Measurements from ENCODE around the gene PCDHGA2. TPM values are rescaled to one million over a fixed set of nuclear protein-coding genes. Genes with fewer than 3 reads are reported as not detected.
"Not testable (repeated sequence)": the region's sequence is repeated elsewhere in the genome, so short reads cannot be mapped to it uniquely, and the experiment has no call there.

Gene PCDHGA2
- total RNA-seq, 1 donor from 2014 or later: 1.1 TPM

DNA sequence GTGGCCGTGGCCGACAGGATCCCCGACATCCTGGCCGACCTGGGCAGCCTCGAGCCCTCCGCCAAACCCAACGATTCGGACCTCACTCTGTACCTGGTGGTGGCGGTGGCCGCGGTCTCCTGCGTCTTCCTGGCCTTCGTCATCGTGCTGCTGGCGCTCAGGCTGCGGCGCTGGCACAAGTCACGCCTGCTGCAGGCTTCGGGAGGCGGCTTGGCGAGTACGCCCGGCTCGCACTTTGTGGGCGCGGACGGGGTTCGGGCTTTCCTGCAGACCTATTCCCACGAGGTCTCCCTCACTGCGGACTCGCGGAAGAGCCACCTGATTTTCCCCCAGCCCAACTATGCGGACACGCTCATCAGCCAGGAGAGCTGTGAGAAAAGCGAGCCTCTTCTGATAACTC, 7.5 kb downstream of the PCDHGA2 start:
- not testable (repeated sequence) for DNase-seq (ENCODE audit: low read depth)

DNA sequence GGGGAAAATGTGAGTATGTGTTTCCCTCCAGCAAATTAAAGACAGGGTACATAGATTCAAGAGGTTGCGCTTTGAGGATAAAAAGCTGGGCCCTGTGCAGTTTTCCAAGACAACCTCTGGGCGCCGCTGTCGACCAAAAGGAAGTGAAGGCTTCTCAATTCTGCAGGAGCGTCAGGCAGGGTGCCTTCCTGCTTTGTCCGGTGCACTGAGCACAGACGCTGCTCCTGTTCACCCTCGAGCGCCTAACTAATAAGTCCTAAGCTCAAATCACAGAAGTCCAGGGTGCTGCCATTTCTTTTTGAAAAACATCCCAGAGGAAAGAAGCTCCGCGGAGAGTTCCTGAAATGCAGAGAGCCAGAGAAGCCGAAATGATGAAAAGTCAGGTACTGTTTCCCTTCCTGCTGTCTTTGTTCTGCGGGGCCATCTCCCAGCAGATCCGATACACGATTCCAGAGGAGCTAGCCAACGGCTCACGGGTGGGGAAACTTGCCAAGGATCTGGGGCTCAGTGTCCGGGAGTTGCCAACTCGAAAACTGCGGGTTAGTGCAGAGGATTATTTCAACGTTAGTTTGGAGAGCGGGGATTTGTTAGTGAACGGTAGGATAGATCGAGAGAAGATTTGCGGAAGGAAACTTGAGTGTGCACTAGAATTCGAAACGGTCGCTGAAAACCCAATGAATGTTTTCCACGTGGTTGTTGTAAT, 11.5 kb downstream of the PCDHGA2 start, which contains the start of gene PCDHGB1:
TSS of gene PCDHGB1 (plus strand) at position 183 of the 703 bp plus-strand sequence. CDS start at position 345, 162 bp downstream.
- DNase-seq (ENCODE audit: low read depth): peak; percentile 72

DNA sequence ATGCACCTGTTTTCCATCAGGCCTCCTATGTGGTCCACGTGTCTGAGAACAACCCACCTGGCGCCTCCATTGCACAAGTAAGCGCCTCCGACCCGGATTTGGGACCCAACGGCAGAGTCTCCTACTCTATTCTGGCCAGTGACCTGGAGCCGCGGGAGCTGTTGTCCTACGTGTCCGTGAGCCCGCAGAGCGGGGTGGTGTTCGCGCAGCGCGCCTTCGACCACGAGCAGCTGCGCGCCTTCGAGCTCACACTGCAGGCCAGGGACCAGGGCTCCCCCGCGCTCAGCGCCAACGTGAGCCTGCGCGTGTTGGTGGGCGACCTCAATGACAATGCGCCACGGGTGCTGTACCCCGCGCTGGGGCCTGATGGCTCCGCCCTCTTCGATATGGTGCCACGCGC, 13.0 kb downstream of the PCDHGA2 start:
- DNase-seq (ENCODE audit: low read depth): no peak

DNA sequence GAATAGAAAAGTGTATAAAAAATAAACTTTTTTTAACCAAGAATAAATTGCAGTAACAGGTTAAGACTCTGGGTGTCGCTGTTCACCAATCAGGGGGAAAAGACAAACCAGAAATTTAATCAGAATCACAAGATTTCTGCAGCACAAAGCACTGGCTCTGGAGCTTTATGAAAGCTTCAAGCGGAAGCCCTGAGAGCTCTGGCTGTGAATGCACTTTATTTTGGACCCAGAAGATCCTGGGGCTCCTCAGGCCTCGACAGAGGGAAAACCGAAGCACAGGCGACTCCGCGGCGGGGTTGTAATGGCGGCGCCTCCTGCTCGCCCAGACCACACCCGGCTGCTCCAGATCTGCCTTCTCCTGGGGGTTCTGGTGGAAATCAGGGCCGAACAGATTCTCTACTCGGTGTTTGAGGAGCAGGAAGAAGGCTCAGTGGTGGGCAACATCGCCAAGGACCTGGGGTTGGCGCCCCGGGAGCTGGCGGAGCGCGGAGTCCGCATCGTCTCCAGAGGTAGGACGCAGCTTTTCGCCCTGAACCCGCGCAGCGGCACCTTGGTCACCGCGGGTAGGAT, 16.4 kb downstream of the PCDHGA2 start, which contains the start of gene PCDHGA4:
TSS of gene PCDHGA4 (plus strand) at position 122 of the 570 bp plus-strand sequence. CDS start at position 209, 87 bp downstream.
- DNase-seq (ENCODE audit: low read depth): no peak

DNA sequence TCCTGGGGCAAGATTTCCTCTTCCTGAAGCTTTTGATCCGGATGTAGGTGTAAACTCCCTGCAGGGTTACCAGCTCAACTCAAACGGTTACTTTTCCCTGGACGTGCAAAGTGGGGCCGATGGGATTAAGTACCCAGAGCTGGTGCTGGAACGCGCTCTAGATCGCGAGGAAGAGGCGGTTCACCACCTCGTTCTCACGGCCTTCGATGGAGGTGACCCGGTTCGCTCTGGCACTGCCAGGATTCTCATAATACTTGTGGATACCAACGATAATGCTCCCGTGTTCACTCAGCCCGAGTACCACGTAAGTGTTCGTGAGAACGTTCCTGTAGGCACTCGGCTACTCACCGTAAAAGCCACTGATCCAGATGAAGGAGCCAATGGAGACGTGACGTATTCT, 17.1 kb downstream of the PCDHGA2 start:
- DNase-seq (ENCODE audit: low read depth): no peak

DNA sequence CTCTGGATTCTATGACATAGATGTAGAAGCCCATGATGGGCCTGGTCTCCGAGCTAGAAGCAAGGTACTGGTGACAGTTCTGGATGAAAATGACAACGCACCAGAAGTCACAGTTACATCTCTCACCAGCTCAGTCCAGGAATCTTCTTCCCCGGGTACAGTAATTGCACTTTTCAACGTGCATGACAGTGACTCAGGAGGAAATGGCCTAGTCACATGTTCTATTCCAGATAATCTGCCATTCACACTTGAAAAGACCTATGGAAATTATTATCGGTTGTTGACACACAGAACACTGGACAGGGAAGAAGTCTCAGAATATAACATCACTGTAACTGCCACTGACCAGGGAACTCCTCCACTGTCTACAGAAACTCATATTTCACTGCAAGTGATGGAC, 17.6 kb downstream of the PCDHGA2 start:
- DNase-seq (ENCODE audit: low read depth): no peak

DNA sequence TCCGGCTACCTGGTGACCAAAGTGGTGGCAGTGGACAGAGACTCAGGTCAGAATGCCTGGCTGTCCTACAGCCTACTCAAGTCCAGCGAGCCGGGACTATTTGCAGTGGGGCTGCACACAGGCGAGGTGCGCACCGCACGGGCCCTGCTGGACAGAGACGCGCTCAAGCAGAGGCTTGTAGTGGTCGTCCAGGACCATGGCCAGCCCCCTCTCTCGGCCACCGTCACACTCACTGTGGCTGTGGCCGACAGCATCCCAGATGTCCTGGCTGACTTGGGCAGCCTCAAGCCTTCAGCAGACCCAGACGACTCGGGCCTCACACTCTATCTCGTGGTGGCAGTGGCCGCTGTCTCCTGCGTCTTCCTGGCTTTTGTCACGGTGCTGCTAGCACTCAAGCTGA, 18.4 kb downstream of the PCDHGA2 start:
- no peak for DNase-seq (ENCODE audit: low read depth)

DNA sequence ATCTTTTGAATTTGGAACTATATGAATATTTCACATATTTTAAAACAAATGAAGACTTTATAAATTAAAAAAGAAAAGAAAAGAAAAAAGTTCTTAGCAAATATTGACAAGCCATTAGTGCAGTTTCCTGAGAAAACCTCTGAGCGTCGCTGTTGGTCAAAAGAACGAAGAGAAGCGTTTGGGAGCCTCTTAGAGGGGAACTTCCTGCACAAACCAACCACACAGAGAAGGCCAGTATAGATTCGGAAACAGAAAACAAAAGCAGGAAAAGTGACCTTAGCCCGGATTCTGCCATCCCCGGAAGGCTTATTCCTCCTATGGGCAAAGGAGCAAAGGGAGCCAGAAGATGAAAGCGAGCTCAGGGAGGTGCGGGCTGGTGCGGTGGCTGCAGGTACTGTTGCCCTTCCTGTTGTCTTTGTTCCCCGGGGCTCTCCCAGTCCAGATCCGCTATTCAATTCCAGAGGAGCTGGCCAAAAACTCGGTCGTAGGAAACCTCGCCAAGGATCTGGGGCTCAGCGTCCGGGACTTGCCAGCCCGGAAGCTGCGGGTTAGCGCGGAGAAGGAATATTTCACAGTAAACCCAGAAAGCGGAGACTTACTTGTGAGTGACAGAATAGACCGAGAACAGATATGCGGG, 21.3 kb downstream of the PCDHGA2 start, which contains the start of gene PCDHGB2:
TSS of gene PCDHGB2 (plus strand) at position 205 of the 637 bp plus-strand sequence. CDS start at position 347, 142 bp downstream.
- peak; percentile 72 for DNase-seq (ENCODE audit: low read depth)

DNA sequence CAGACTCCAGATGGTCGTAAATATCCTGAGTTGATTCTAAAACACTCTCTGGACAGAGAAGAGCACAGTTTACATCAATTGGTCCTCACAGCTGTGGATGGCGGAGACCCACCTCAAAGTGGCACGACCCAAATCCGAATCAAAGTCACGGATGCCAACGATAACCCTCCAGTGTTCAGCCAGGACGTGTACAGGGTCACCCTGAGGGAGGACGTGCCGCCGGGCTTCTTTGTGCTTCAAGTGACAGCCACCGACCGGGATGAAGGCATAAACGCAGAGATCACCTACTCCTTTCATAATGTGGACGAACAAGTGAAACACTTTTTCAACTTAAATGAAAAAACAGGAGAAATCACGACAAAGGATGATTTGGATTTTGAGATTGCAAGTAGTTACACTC, 22.1 kb downstream of the PCDHGA2 start:
- no peak for DNase-seq (ENCODE audit: low read depth)

DNA sequence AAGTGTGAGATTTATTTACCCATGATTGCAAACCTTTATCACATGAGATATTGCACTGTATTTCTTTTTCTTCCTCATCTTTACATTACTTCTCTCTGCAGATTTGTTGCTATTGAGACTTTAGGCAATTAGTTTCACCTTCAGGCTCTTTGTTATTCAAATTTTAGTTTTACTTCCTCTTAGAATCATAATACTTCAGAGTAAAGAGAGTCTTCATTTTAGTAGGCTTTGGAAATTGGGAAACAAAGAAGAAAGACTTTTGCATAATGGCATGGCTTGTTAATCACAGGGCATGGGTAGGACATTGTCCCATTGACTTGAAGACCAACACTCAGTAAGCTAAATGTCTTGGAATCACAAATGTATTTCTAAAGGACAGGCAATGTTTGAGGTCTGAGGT, 24.2 kb downstream of the PCDHGA2 start:
- DNase-seq (ENCODE audit: low read depth): no peak

DNA sequence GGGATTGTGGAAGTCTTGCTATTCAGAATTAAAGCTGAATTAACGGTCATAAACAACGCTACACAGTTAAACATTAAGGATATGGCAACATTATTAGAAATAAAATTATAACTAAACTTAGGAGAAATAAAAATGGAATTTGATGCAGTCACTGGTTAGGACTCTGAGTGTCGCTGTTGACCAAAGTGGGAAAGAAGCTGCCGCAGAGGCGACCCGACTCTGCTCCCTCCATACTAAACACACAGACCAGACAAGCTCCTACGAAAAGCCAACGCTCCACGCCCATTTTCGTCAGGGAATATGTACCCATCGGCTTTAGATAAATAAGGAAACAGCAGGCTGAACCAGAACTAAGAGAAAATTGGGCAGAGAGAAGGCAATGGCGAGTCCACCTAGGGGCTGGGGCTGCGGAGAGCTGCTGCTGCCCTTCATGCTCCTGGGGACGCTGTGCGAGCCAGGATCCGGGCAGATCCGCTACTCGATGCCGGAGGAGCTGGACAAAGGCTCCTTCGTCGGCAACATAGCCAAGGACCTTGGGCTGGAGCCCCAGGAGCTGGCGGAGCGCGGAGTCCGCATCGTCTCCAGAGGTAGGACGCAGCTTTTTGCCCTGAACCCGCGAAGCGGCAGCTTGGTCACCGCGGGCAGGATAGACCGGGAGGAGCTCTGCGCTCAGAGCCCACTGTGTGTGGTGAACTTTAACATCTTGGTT, 25.5 kb downstream of the PCDHGA2 start, which contains the start of gene PCDHGA5:
TSS of gene PCDHGA5 (plus strand) at position 211 of the 709 bp plus-strand sequence. CDS start at position 380, 169 bp downstream.
- DNase-seq (ENCODE audit: low read depth): no peak

DNA sequence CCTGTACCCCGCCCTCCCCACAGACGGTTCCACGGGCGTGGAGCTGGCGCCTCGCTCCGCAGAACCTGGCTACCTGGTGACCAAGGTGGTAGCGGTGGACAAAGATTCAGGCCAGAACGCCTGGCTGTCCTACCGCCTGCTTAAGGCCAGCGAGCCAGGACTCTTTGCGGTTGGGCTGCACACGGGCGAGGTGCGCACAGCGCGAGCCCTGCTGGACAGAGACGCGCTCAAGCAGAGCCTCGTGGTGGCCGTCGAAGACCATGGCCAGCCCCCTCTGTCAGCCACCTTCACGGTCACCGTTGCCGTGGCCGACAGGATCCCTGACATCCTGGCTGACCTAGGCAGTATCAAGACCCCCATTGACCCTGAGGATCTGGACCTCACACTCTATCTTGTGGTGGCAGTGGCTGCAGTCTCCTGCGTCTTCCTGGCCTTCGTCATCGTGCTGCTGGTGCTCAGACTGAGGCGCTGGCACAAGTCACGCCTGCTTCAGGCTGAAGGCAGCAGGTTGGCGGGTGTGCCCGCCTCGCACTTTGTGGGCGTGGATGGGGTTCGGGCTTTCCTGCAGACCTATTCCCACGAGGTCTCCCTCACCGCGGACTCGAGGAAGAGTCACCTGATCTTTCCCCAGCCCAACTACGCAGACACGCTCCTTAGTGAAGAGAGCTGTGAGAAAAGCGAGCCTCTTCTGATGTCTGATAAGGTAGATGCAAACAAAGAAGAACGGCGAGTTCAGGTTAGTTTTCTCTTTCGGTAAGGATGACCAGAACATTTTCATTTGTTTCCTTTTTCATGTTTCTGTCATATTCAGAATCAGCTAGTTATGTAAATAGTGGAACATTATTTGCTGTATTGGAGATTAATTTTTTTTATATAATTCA, 27.7 kb downstream of the PCDHGA2 start:
- DNase-seq (ENCODE audit: low read depth): no peak

DNA sequence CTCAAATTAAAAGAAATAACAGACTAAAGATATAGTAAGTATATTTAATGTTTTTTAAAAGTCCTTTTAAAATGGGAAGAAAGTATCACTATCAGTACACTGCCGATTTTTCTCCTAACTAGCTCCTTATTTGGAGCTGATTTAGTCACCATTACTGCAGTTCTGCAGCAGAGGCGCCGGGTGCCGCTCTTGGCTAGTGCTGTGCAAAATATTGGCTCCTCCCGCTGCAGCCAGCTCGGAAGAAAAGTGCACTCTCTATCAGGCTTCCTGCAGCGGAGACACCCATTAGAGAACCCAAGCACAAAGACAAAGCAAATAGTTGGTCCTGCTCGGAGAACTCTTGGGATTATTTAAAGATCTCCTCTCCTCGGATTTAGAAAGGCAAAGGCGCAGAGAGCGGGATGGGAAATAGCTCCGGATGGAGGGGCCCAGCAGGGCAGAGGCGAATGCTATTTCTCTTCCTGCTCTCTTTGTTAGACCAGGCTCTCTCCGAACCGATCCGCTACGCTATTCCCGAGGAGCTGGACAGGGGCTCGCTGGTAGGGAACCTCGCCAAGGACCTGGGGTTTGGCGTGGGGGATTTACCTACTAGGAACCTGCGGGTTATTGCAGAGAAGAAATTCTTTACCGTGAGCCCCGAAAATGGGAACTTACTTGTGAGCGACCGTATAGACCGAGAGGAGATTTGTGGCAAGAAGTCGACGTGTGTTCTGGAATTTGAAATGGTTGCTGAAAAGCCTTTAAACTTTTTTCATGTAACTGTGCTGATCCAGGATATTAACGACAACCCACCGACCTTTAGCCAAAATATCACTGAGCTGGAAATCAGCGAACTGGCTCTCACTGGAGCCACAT, 31.7 kb downstream of the PCDHGA2 start, which contains the start of gene PCDHGB3:
TSS of gene PCDHGB3 (plus strand) at position 249 of the 855 bp plus-strand sequence. CDS start at position 402, 153 bp downstream.
- no peak for DNase-seq (ENCODE audit: low read depth)

DNA sequence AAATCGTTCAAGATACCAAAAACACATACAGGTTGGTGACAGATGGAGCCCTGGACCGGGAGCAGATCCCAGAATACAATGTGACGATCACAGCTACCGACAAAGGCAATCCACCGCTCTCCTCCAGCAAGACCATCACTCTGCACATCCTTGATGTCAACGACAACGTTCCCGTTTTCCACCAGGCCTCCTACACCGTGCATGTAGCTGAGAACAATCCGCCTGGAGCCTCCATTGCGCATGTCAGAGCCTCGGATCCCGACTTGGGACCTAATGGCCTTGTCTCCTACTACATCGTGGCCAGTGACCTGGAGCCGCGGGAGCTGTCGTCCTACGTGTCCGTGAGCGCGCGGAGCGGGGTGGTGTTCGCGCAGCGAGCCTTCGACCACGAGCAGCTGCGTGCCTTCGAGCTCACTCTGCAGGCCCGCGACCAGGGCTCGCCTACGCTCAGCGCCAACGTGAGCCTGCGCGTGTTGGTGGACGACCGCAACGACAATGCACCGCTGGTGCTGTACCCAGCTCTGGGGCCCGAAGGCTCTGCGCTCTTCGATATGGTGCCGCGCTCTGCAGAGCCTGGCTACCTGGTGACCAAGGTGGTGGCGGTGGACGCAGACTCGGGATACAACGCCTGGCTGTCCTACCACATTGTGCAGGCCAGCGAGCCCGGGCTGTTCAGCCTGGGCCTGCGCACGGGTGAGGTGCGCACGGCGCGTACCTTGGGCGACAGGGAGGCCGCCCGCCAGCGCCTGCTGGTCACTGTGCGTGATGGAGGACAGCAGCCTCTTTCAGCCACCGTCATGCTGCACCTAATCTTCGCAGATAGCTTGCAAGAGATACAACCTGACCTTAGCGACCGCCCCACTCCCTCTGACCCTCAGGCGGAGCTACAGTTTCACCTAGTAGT, 33.3 kb downstream of the PCDHGA2 start:
- no peak for DNase-seq (ENCODE audit: low read depth)

DNA sequence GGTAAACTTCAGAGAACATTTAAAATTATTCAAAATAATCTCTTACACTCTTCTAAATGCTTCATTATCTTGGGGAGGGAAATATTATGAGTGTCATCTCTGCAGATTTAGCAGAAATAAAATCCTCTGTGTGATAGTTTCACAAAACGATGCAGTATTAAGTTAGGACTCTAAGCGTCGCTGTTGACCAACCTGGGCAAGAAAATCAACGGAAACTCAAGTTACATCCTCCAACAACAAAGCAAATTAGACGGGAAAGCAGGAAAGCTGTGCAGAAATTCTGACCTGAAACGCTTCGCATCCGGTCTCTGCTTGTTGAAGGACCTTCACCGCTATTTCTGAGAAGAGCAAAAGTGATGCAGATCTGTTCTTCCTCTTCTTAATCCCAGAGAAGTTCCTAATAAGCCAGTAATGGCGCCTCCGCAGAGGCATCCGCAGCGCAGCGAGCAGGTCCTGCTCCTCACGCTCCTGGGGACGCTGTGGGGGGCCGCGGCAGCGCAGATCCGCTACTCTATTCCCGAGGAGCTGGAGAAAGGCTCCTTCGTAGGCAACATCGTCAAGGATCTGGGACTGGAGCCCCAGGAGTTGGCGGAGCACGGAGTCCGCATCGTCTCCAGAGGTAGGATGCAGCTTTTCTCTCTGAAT, 35.2 kb downstream of the PCDHGA2 start, which contains the start of gene PCDHGA6:
TSS of gene PCDHGA6 (plus strand) at position 219 of the 645 bp plus-strand sequence. CDS start at position 412, 193 bp downstream.
- DNase-seq (ENCODE audit: low read depth): no peak

DNA sequence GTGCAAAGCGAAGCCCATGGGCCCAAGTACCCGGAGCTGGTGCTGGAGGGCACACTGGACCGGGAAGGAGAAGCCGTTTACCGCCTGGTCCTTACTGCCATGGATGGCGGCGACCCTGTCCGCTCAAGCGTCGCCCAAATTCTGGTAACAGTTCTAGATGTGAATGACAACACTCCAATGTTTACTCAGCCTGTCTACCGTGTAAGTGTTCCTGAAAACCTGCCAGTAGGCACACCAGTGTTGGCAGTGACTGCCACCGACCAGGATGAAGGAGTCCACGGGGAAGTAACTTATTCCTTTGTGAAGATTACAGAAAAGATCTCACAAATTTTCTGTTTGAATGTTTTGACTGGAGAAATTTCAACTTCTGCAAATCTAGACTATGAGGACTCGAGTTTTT, 36.1 kb downstream of the PCDHGA2 start:
- DNase-seq (ENCODE audit: low read depth): no peak

DNA sequence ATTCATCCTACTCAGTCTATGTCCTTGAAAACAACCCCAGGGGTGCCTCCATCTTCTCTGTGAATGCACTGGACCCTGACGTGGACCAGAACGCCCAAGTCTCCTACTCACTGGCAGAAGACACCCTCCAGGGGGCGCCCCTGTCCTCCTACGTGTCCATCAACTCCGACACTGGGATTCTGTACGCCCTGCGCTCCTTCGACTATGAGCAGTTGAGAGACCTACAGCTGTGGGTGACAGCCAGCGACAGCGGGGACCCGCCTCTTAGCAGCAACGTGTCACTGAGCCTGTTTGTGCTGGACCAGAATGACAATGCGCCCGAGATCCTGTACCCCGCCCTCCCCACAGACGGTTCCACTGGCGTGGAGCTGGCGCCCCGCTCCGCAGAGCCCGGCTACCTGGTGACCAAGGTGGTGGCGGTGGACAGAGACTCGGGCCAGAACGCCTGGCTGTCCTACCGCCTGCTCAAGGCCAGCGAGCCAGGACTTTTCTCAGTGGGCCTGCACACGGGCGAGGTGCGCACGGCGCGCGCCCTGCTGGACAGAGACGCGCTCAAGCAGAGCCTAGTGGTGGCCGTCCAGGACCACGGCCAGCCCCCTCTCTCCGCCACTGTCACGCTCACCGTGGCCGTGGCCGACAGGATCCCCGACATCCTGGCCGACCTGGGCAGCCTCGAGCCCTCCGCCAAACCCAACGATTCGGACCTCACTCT, 37.0 kb downstream of the PCDHGA2 start:
- not testable (repeated sequence) for DNase-seq (ENCODE audit: low read depth)

All from myocyte (in vitro differentiated cells).